ENCODE results near the gene OR10A7. TPM values are rescaled to one million over a fixed set of nuclear protein-coding genes. Genes with fewer than 3 reads are reported as not detected.

OR10A7 gene
- total and polyA plus RNA-seq, 2 donors from 2014 or later: not detected

- TF ChIP-seq, protein P1, sequence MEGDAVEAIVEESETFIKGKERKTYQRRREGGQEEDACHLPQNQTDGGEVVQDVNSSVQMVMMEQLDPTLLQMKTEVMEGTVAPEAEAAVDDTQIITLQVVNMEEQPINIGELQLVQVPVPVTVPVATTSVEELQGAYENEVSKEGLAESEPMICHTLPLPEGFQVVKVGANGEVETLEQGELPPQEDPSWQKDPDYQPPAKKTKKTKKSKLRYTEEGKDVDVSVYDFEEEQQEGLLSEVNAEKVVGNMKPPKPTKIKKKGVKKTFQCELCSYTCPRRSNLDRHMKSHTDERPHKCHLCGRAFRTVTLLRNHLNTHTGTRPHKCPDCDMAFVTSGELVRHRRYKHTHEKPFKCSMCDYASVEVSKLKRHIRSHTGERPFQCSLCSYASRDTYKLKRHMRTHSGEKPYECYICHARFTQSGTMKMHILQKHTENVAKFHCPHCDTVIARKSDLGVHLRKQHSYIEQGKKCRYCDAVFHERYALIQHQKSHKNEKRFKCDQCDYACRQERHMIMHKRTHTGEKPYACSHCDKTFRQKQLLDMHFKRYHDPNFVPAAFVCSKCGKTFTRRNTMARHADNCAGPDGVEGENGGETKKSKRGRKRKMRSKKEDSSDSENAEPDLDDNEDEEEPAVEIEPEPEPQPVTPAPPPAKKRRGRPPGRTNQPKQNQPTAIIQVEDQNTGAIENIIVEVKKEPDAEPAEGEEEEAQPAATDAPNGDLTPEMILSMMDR (IDR thresholded peaks at IDR 0.05; ENCODE audit: borderline replicate concordance, extremely low read depth, insufficient read depth): no peak
- Histone ChIP-seq H3K4me3 (ENCODE audit: low read length in 3 of 3) (no peak overlapping the region), H3K9me3 (ENCODE audit: control insufficient read depth in 2 of 3, insufficient read depth in 1 of 3, low read length in 3 of 3) (peaks cover 0 to 2% (median 0%) of the 10 kb centered on the region in 3 donors), H3K36me3 (ENCODE audit: control insufficient read depth in 2 of 3, insufficient read depth in 3 of 3, low read length in 3 of 3) (no peaks in the 10 kb centered on the region), H3K27me3 (ENCODE audit: control insufficient read depth, insufficient read depth, low read length) (no peaks in the 10 kb centered on the region), H3K4me1 (ENCODE audit: control insufficient read depth in 2 of 3, insufficient read depth in 2 of 3, low read depth in 1 of 3, low read length in 3 of 3) (no peaks in the 10 kb centered on the region), H3K27ac (ENCODE audit: low read depth in 2 of 2, low read length in 2 of 2) (no peak overlapping the region), H3K9ac (ENCODE audit: low read length in 3 of 3) (no peak overlapping the region)
- FAIRE-seq (no peak), DNase-seq (peak in 2 of 5 donors; percentile 9 to 16)
- intact Hi-C loops (cut with DNase I): no loop called here
Observed at GRCh38 chr12:55258303-55258702, 37.5 kb downstream of the OR10A7 start.

Other genes starting within 250 kb of the OR10A7 start
- gene TESPA1, start 236.3 kb upstream of the OR10A7 start, total RNA-seq: 4.9 TPM
- gene TESPA1, start 236.3 kb upstream of the OR10A7 start, polyA plus RNA-seq (ENCODE audit: insufficient read depth, low read depth, low replicate concordance): not detected
- not detected for gene NEUROD4, start 201.1 kb upstream of the OR10A7 start, total RNA-seq
- gene NEUROD4, start 201.1 kb upstream of the OR10A7 start, polyA plus RNA-seq (ENCODE audit: insufficient read depth, low read depth, low replicate concordance): not detected
- not detected for gene OR9K2, start 94.6 kb upstream of the OR10A7 start, total RNA-seq
- not detected for gene OR9K2, start 94.6 kb upstream of the OR10A7 start, polyA plus RNA-seq (ENCODE audit: insufficient read depth, low read depth, low replicate concordance)
- not detected for gene OR6C74, start 23.6 kb downstream of the OR10A7 start, total RNA-seq
- gene OR6C74, start 23.6 kb downstream of the OR10A7 start, polyA plus RNA-seq (ENCODE audit: insufficient read depth, low read depth, low replicate concordance): not detected
- gene OR6C6, start 75.5 kb downstream of the OR10A7 start, total RNA-seq: not detected
- gene OR6C6, start 75.5 kb downstream of the OR10A7 start, polyA plus RNA-seq (ENCODE audit: insufficient read depth, low read depth, low replicate concordance): not detected
- gene OR6C1, start 93.3 kb downstream of the OR10A7 start, total RNA-seq: not detected
- not detected for gene OR6C1, start 93.3 kb downstream of the OR10A7 start, polyA plus RNA-seq (ENCODE audit: insufficient read depth, low read depth, low replicate concordance)
- not detected for gene OR6C3, start 109.7 kb downstream of the OR10A7 start, total RNA-seq
- not detected for gene OR6C3, start 109.7 kb downstream of the OR10A7 start, polyA plus RNA-seq (ENCODE audit: insufficient read depth, low read depth, low replicate concordance)
- gene OR6C75, start 141.9 kb downstream of the OR10A7 start, total RNA-seq: not detected
- not detected for gene OR6C75, start 141.9 kb downstream of the OR10A7 start, polyA plus RNA-seq (ENCODE audit: insufficient read depth, low read depth, low replicate concordance)
- not detected for gene OR6C65, start 179.5 kb downstream of the OR10A7 start, total RNA-seq
- not detected for gene OR6C65, start 179.5 kb downstream of the OR10A7 start, polyA plus RNA-seq (ENCODE audit: insufficient read depth, low read depth, low replicate concordance)
- not detected for gene OR6C76, start 205.2 kb downstream of the OR10A7 start, total RNA-seq
- not detected for gene OR6C76, start 205.2 kb downstream of the OR10A7 start, polyA plus RNA-seq (ENCODE audit: insufficient read depth, low read depth, low replicate concordance)
- gene OR6C2, start 223.1 kb downstream of the OR10A7 start, total RNA-seq: not detected
- gene OR6C2, start 223.1 kb downstream of the OR10A7 start, polyA plus RNA-seq (ENCODE audit: insufficient read depth, low read depth, low replicate concordance): not detected
- gene OR6C70, start 249.1 kb downstream of the OR10A7 start, total RNA-seq: not detected
- not detected for gene OR6C70, start 249.1 kb downstream of the OR10A7 start, polyA plus RNA-seq (ENCODE audit: insufficient read depth, low read depth, low replicate concordance)